ENCODE data around the gene TRIM7.

TRIM7 gene

GRCh38 chr5:181204826-181205760 lies at the start of gene TRIM7:
TSS of gene TRIM7 (minus strand) at chr5:181205196. CDS start at chr5:181205110, 86 bp downstream.
- DNase-seq, result peak; percentile 67

GRCh38 chr5:181248277-181248676 lies 43.3 kb upstream of the TRIM7 start:
- DNase-seq, result no peak

GRCh38 chr5:181246276-181247049 lies 41.5 kb upstream of the TRIM7 start:
- peak; percentile 90 for DNase-seq

- DNase-seq, result no peak
Observed at GRCh38 chr5:181245427-181246275, 40.7 kb upstream of the TRIM7 start.

- DNase-seq, result peak; percentile 91
Observed at GRCh38 chr5:181243564-181244343, 38.8 kb upstream of the TRIM7 start, which contains the start of gene RACK1. TSS of gene RACK1 (minus strand) at chr5:181243906. CDS start at chr5:181243800, 106 bp downstream.

- DNase-seq, result no peak
Observed at GRCh38 chr5:181243018-181243563, 38.1 kb upstream of the TRIM7 start.

GRCh38 chr5:181242031-181242451 lies 37.0 kb upstream of the TRIM7 start:
- DNase-seq, result peak; percentile 43

GRCh38 chr5:181241393-181241975 lies 36.5 kb upstream of the TRIM7 start:
- DNase-seq, result peak; percentile 87

GRCh38 chr5:181239062-181239663 lies 34.2 kb upstream of the TRIM7 start:
- no peak for DNase-seq

GRCh38 chr5:181237729-181238385 lies 32.9 kb upstream of the TRIM7 start:
- no peak for DNase-seq

- no peak for DNase-seq
Observed at GRCh38 chr5:181236954-181237641, 32.1 kb upstream of the TRIM7 start.

GRCh38 chr5:181236471-181236870 lies 31.5 kb upstream of the TRIM7 start:
- DNase-seq, result no peak

- DNase-seq, result no peak
Observed at GRCh38 chr5:181235689-181236366, 30.8 kb upstream of the TRIM7 start.

- DNase-seq, result no peak
Observed at GRCh38 chr5:181235323-181235688, 30.3 kb upstream of the TRIM7 start.

GRCh38 chr5:181234455-181235306 lies 29.7 kb upstream of the TRIM7 start:
- no peak for DNase-seq

GRCh38 chr5:181233801-181234454 lies 28.9 kb upstream of the TRIM7 start:
- no peak for DNase-seq

- no peak for DNase-seq
Observed at GRCh38 chr5:181233088-181233800, 28.2 kb upstream of the TRIM7 start.
